Limb (tissue), 2 donors: ENCODE measurements around the gene DNAJC5G.
"Not testable (repeated sequence)": the region's sequence is repeated elsewhere in the genome, so short reads cannot be mapped to it uniquely, and the experiment has no call there.

ENCODE experiments used
- DNase-seq, 2 donors: peaks; one replicate each; pipeline ENCODE4 v3.0.0-alpha.2; 2016; ENCODE audit errors: extremely low spot score in 2 of 2

Gene DNAJC5G

GRCh38 chr2:27280826-27281225 lies 5.6 kb downstream of the DNAJC5G start:
- DNase-seq, result no peak

GRCh38 chr2:27281442-27281841 lies 6.2 kb downstream of the DNAJC5G start:
- DNase-seq, result no peak

GRCh38 chr2:27281855-27282559 lies 6.8 kb downstream of the DNAJC5G start, which contains the start of gene TRIM54:
Gene TRIM54 (plus strand): TSS chr2:27282429. CDS start chr2:27282732, 303 bp downstream.
- DNase-seq, result no peak

GRCh38 chr2:27282892-27283291 lies 7.7 kb downstream of the DNAJC5G start:
- DNase-seq, result no peak

- DNase-seq, result no peak
Measured at GRCh38 chr2:27284996-27285395, 9.8 kb downstream of the DNAJC5G start.

GRCh38 chr2:27285481-27285880 lies 10.2 kb downstream of the DNAJC5G start:
- no peak for DNase-seq

- DNase-seq, result no peak
Measured at GRCh38 chr2:27288610-27289009, 13.4 kb downstream of the DNAJC5G start.

GRCh38 chr2:27290549-27290948 lies 15.3 kb downstream of the DNAJC5G start:
- DNase-seq, result no peak

- DNase-seq, result no peak
Measured at GRCh38 chr2:27291865-27292264, 16.6 kb downstream of the DNAJC5G start.

GRCh38 chr2:27294928-27295327 lies 19.7 kb downstream of the DNAJC5G start:
- no peak for DNase-seq

GRCh38 chr2:27296481-27296880 lies 21.2 kb downstream of the DNAJC5G start:
- no peak for DNase-seq

- DNase-seq, result no peak
Measured at GRCh38 chr2:27297195-27297594, 22.0 kb downstream of the DNAJC5G start.

- no peak for DNase-seq
Measured at GRCh38 chr2:27298391-27299080, 23.3 kb downstream of the DNAJC5G start.

- DNase-seq, result not testable (repeated sequence)
Measured at GRCh38 chr2:27300606-27301005, 25.4 kb downstream of the DNAJC5G start.

- peak in 1 of 2 donors; percentile 45 for DNase-seq
Measured at GRCh38 chr2:27303093-27304025, 28.1 kb downstream of the DNAJC5G start.

GRCh38 chr2:27304488-27305240 lies 29.4 kb downstream of the DNAJC5G start:
- no peak for DNase-seq

GRCh38 chr2:27305516-27305915 lies 30.3 kb downstream of the DNAJC5G start:
- DNase-seq, result no peak

GRCh38 chr2:27306136-27306535 lies 30.9 kb downstream of the DNAJC5G start:
- DNase-seq, result no peak

- DNase-seq, result no peak
Measured at GRCh38 chr2:27306573-27307286, 31.5 kb downstream of the DNAJC5G start.

- DNase-seq, result no peak
Measured at GRCh38 chr2:27307287-27307544, 32.0 kb downstream of the DNAJC5G start.
